ENCODE data around the gene DPF3.
"Not testable (repeated sequence)": the region's sequence is repeated elsewhere in the genome, so short reads cannot be mapped to it uniquely, and the experiment has no call there.

Gene DPF3

GRCh38 chr14:72774141-72774540, 119.8 kb downstream of the DPF3 start:
- no peak for DNase-seq (ENCODE audit: low read depth)

- no peak for DNase-seq (ENCODE audit: low read depth)
Observed at GRCh38 chr14:72771561-72771960, 122.3 kb downstream of the DPF3 start.

- DNase-seq (ENCODE audit: low read depth) = no peak
Observed at GRCh38 chr14:72766296-72766695, 127.6 kb downstream of the DPF3 start.

- no peak for DNase-seq (ENCODE audit: low read depth)
Observed at GRCh38 chr14:72763892-72764291, 130.0 kb downstream of the DPF3 start.

GRCh38 chr14:72759670-72760069, 134.2 kb downstream of the DPF3 start:
- no peak for DNase-seq (ENCODE audit: low read depth)

- DNase-seq (ENCODE audit: low read depth) = no peak
Observed at GRCh38 chr14:72758993-72759392, 134.9 kb downstream of the DPF3 start.

- DNase-seq (ENCODE audit: low read depth) = no peak
Observed at GRCh38 chr14:72758420-72758819, 135.5 kb downstream of the DPF3 start.

GRCh38 chr14:72756967-72757366, 136.9 kb downstream of the DPF3 start:
- DNase-seq (ENCODE audit: low read depth) = no peak

GRCh38 chr14:72755766-72756165, 138.1 kb downstream of the DPF3 start:
- DNase-seq (ENCODE audit: low read depth) = no peak

- no peak for DNase-seq (ENCODE audit: low read depth)
Observed at GRCh38 chr14:72754949-72755348, 139.0 kb downstream of the DPF3 start.

- DNase-seq (ENCODE audit: low read depth) = no peak
Observed at GRCh38 chr14:72753879-72754400, 140.0 kb downstream of the DPF3 start.

- no peak for DNase-seq (ENCODE audit: low read depth)
Observed at GRCh38 chr14:72753044-72753710, 140.7 kb downstream of the DPF3 start.

- DNase-seq (ENCODE audit: low read depth) = no peak
Observed at GRCh38 chr14:72752034-72752412, 141.9 kb downstream of the DPF3 start.

GRCh38 chr14:72751276-72752033, 142.4 kb downstream of the DPF3 start:
- no peak for DNase-seq (ENCODE audit: low read depth)

GRCh38 chr14:72748921-72749320, 145.0 kb downstream of the DPF3 start:
- DNase-seq (ENCODE audit: low read depth) = not testable (repeated sequence)

GRCh38 chr14:72747652-72748051, 146.2 kb downstream of the DPF3 start:
- DNase-seq (ENCODE audit: low read depth) = no peak

GRCh38 chr14:72745991-72746980, 147.6 kb downstream of the DPF3 start:
- no peak for DNase-seq (ENCODE audit: low read depth)

- DNase-seq (ENCODE audit: low read depth) = no peak
Observed at GRCh38 chr14:72745546-72745945, 148.4 kb downstream of the DPF3 start.

- no peak for DNase-seq (ENCODE audit: low read depth)
Observed at GRCh38 chr14:72744416-72745120, 149.3 kb downstream of the DPF3 start.

GRCh38 chr14:72743626-72744025, 150.3 kb downstream of the DPF3 start:
- DNase-seq (ENCODE audit: low read depth) = no peak

GRCh38 chr14:72742838-72743195, 151.1 kb downstream of the DPF3 start:
- DNase-seq (ENCODE audit: low read depth) = no peak
